GM13977 (cell line): ENCODE results near the gene FUT1.
A peak's percentile ranks its signal among the peaks of the same experiment; 100 is the strongest.

Experiments used
- DNase-seq: peaks from one replicate; pipeline ENCODE4 v3.0.0; 2012; ENCODE audit warnings: low spot score
- in situ Hi-C: fragments of 300-500 bp; cut with MboI; formaldehyde crosslinking; loops from one replicate; pipeline ENCODE4 v1.12.0; 2022; ENCODE audit warnings: low sequenced_read_pairs, low pct_unique_long_range_greater_than_20kb, mixed read lengths, inconsistent platforms; ENCODE audit not compliant: unreplicated experiment
- TF ChIP-seq, protein P1 (sequence below): IDR thresholded peaks from 2 replicates; pipeline ENCODE4 v1.5.1; 2012; ENCODE audit warnings: mild to moderate bottlenecking, control low read depth; ENCODE audit not compliant: insufficient read depth; ENCODE audit errors: extremely low read depth, missing control alignments

FUT1 gene

DNA sequence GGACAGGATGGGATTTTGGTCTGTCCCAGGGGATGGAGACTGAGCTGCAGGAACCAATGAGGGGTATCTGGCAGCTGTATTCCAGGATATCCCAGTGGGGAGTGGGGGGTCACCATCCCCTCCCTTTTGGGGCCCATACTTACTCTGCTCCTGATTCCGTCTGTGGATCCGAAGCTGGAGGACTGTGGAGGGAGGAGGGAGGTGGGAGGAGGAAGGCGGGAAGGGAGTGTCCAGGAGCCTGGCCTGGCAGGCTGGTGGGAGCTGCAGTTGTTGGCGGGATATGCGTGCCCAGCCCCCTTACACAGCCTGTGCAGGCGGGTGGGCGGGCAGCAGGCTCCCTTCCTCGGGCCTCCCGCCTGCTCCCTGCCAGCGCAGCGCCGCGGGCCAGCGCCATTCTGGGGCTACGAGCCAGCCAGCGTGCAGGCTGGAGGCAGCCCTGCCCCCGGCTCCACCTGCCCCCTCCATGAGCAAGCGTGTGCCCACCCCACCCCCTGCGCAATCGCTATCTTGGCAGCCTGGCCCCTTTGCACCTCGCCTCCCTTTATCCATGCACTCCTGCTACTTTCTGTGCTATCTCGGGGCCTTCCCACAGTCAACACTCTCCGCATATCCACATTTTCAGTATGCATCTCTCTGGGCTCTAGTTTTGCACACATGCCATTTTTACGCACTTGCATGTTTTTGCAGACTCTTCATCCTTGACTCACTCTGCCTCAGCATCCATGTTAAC, 35.7 kb downstream of the FUT1 start:
- DNase-seq, result no peak
- in situ Hi-C loops, result no loop called here
- TF ChIP-seq, protein P1, sequence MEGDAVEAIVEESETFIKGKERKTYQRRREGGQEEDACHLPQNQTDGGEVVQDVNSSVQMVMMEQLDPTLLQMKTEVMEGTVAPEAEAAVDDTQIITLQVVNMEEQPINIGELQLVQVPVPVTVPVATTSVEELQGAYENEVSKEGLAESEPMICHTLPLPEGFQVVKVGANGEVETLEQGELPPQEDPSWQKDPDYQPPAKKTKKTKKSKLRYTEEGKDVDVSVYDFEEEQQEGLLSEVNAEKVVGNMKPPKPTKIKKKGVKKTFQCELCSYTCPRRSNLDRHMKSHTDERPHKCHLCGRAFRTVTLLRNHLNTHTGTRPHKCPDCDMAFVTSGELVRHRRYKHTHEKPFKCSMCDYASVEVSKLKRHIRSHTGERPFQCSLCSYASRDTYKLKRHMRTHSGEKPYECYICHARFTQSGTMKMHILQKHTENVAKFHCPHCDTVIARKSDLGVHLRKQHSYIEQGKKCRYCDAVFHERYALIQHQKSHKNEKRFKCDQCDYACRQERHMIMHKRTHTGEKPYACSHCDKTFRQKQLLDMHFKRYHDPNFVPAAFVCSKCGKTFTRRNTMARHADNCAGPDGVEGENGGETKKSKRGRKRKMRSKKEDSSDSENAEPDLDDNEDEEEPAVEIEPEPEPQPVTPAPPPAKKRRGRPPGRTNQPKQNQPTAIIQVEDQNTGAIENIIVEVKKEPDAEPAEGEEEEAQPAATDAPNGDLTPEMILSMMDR, result no peak

GRCh38 chr19:48715681-48716171, 36.7 kb downstream of the FUT1 start:
- DNase-seq, result no peak
- TF ChIP-seq, protein P1, result no peak
- in situ Hi-C loops, result no loop called here

GRCh38 chr19:48714759-48715675, 37.4 kb downstream of the FUT1 start:
- in situ Hi-C loops, result no loop called here
- TF ChIP-seq, protein P1, result no peak
- no peak for DNase-seq

DNA sequence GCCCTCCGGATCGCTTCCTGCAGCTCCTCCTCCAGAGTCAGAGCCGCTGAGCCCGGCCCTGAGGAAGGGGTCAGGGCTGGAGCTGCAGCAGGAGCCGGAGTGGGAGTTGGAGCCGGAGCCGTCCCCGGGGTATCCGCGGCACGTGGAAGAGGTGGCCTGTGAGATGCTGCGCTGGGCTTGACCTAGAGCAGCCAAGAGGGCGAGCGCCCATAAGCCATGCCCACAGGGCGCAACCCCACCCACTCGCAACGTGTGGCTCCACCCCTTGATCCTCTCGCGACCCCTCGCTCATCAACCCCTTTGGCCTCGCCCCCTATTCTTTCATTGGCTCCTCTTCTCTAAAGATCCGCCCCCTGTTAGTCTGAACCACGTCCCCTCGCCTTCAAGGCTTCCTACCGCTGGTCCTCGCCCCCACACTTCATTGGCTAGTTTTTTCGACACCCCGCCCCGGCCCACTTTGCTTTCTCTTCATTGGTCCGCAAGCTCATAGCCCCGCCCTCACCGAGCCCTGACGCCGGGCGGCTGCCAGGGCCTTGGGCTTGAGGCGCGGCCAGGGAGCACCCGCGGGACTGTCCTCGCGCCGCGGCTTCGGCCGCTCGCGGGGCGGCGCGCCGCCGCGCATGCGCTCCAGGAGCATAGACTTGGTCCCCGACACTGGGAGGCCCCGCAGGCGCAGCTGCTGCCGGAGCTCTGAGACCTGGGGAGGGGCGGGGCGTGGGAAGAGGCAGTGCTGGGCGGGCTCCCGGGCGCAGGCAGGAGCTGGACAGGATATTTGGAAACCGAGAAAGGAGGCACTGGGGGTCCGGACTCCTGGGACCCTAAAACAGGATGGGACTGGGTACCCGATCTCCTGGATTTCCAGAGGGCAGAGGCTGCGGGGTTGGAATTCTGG, 38.3 kb downstream of the FUT1 start:
- peak; percentile 100 for DNase-seq
- in situ Hi-C loops, result no loop called here
- TF ChIP-seq, protein P1, result no peak

GRCh38 chr19:48713041-48713863, 39.2 kb downstream of the FUT1 start:
- TF ChIP-seq, protein P1, result no peak
- DNase-seq, result no peak
- in situ Hi-C loops, result no loop called here
